ENCODE results near the gene COL4A2.
"Not testable (repeated sequence)": the region's sequence is repeated elsewhere in the genome, so short reads cannot be mapped to it uniquely, and the experiment has no call there.

The COL4A2 gene

GRCh38 chr13:110483386-110483968, 176.4 kb downstream of the COL4A2 start:
- no peak for DNase-seq

DNA sequence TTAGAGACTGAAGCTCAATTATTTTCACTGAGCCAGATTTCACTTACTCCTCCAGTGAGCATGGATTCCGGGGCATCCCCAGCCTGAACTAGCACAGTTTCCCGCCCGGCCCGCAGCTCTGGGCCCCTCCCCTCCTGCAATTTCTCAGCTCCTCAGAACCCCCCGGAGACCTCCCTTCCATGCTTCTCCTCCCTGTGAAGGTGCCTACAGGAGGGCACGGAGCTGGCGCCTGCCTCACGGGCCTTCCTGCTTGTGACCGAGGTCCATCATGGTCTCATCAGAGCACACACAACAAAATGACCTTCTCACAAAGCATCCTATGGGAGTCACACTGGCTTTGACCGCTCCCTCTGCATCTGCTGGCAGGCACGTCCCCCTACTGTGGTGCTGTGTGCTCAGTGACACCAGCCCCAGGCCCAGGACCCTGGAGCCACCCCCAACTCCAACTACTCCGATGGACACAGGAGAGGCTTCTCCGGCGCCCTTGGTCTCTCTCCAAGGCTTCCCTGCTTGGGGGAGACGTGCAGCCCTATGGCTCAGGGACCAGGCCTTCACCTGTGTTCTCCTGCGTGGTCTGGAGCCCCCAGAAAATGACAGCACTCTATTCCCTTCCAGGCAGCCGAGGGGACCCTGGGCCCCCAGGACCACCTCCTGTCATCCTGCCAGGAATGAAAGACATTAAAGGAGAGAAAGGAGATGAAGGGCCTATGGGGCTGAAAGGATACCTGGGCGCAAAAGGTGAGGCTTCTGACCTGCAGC, 177.4 kb downstream of the COL4A2 start:
- DNase-seq, result no peak

DNA sequence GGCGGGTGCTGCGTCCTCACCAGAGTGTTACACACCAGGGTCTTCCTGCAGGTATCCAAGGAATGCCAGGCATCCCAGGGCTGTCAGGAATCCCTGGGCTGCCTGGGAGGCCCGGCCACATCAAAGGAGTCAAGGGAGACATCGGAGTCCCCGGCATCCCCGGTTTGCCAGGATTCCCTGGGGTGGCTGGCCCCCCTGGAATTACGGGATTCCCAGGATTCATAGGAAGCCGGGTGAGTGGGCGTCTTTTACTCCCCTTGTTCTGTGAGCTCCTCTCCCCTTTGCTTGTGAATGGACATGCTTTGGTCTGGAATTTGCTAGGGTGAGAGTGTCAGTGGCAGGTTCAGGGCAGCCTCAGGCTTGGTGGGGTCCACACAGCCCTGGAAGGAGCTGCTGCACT, 178.5 kb downstream of the COL4A2 start:
- DNase-seq, result no peak

DNA sequence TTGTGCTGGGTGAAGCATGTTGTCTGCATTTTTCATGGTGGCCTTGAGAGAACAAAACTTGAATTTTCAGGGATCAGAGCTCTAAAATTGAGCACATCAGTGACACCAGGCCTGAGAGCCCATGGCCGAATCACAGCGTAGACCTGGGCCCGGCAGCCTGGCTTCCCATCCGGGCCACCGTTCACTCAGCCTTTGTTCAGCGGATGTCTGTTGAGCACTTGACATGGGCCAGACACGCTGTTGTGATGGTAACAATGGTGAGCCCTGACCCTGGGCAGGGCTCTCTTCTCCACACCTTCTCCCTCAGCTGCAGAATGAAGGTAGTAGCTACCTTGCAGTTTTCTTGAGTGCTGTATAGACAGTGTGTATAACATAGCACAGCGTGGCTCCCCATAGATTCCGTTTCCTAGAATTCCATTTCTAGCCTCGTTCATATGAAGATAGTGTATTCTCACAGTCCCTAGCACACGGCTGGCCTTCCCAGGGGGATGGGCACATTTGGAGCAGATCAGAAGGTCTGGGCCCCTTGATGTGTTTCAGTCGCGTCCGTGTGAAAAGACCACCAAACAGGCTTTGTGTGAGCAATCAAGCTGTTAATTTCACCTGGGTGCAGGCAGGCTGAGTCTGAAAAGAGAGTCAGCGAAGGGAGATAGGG, 179.1 kb downstream of the COL4A2 start:
- DNase-seq, result no peak

GRCh38 chr13:110486880-110487279, 179.8 kb downstream of the COL4A2 start:
- not testable (repeated sequence) for DNase-seq

GRCh38 chr13:110490009-110490770, 183.1 kb downstream of the COL4A2 start:
- DNase-seq, result no peak

DNA sequence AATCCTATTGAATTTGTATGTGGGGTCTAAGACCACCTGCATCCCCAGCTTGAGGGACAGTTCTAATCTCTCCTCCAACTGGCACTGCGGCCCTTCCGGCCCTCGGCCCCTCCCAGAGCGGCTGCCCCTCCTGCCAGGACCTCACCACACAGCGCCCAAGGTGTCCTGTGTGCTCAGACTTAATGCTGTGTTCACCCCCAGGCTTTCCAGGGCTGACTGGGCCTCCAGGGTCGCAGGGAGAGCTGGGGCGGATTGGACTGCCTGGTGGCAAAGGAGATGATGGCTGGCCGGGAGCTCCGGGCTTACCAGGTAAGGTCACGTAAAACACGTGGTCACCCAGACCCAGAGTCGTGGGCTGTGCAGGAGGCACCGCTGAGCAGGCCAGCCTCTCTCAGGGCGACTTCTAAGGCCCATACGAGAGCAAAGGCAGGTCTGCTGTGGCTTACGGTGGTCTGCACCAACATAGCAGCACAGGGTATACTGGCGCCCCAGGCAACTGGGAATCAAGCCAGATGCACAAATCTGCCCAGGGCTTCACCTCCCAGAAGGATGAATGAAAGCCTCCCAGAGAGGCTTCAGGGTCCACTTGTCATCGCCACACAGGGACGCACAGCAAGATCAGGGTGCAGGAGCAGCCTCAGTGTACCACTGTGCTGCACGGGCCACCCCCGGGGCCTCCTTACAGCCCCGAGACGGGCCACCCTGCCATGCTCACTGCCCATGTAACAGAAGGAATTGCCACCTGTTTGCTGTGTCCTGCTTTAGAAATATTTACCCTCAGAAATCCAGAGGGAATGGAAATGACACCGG, 185.0 kb downstream of the COL4A2 start:
- no peak for DNase-seq

- DNase-seq, result no peak
Observed at GRCh38 chr13:110492679-110493593, 185.9 kb downstream of the COL4A2 start.

- DNase-seq, result no peak
Observed at GRCh38 chr13:110493613-110494012, 186.5 kb downstream of the COL4A2 start.

- DNase-seq, result no peak
Observed at GRCh38 chr13:110495376-110495775, 188.3 kb downstream of the COL4A2 start.

DNA sequence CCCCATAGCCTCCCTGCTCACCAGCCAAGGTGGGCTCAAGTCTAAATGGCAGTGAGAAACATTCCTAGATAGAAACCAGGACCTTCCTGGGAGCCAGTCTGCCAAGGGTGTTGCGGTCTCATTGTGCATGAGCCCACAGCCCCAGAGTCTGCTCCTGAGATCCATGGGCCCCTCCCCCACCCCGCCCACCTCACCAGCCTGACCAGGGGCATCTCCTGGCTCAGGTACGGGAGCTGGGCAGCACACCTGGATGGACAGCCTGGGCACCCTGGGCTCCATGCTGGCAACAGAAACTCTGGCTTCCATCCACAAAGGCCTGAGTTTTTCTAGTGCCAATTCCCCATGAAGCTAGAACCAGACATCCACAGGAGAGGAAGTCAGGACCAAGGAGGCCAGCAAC, 188.8 kb downstream of the COL4A2 start:
- no peak for DNase-seq

- no peak for DNase-seq
Observed at GRCh38 chr13:110496281-110496680, 189.2 kb downstream of the COL4A2 start.

DNA sequence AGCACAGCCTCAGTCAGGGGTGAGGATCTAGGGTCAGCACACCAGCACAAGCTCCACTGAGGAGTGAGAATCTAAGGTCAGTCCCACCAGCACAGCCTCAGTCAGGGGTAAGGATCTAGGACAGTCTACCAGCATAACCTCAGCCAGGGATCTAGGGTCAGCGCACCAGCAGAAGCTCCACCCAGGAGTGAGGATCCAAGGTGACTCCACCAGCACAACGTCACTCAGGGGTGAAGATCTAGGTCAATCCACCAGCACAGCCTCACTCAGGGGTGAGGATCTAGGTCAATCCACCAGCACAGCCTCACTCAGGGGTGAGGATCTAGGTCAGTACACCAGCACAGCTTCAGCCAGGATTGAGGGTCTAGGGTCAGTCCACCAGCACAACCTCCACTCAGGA, 189.9 kb downstream of the COL4A2 start:
- DNase-seq, result no peak

GRCh38 chr13:110497896-110498295, 190.8 kb downstream of the COL4A2 start:
- not testable (repeated sequence) for DNase-seq

GRCh38 chr13:110498327-110498726, 191.2 kb downstream of the COL4A2 start:
- DNase-seq, result no peak

GRCh38 chr13:110498765-110499164, 191.7 kb downstream of the COL4A2 start:
- DNase-seq, result no peak

DNA sequence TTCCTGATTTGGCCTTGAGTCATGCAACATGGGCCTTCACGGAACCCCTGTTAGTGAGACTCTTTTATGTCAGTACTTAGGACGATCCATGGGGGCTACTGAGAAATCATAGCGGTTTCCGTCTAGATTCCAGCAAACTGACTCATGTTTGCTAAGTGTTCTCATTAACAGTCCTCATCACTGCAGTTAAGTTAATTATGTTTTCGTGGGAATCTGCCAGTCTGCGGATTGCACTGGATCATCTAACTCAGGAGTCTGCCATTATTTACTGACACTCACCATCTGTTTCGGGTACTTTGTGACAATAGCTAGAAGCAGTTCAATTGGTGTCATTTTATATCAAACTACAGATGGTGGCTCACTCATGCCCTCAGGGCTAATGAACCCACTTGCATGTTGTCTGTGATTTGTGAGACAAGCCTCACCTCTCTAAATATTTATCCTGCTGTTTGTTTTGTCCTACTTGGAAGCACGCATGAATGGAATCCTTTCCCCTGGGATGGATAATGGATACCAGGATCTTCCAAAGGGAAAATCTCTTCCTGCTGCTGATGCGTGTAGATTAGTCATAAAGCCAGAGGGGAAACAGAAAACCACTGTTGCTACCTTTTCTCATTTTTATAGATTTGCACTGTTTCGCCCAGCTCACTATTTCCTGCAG, 192.7 kb downstream of the COL4A2 start:
- no peak for DNase-seq

- no peak for DNase-seq
Observed at GRCh38 chr13:110500341-110500740, 193.3 kb downstream of the COL4A2 start.

DNA sequence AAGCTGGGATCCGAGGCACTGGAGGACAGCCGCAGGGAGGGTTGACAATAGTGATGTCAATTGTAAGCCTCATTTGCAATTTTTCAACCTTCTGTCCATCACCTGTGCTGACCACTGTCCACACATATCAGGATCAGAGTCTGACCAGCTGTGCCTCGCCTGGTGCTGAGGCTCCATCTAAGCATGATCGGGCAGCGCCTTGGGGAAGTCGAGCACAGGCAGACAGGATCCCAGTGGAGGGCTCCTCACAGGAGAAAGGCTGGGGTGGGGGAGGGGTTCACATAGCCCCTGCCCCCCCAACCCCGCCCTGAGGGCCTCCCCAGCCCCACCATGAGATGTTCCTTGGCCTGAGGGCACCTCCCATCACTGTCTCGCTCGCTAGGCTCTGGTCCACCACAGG, 194.1 kb downstream of the COL4A2 start:
- DNase-seq, result no peak

DNA sequence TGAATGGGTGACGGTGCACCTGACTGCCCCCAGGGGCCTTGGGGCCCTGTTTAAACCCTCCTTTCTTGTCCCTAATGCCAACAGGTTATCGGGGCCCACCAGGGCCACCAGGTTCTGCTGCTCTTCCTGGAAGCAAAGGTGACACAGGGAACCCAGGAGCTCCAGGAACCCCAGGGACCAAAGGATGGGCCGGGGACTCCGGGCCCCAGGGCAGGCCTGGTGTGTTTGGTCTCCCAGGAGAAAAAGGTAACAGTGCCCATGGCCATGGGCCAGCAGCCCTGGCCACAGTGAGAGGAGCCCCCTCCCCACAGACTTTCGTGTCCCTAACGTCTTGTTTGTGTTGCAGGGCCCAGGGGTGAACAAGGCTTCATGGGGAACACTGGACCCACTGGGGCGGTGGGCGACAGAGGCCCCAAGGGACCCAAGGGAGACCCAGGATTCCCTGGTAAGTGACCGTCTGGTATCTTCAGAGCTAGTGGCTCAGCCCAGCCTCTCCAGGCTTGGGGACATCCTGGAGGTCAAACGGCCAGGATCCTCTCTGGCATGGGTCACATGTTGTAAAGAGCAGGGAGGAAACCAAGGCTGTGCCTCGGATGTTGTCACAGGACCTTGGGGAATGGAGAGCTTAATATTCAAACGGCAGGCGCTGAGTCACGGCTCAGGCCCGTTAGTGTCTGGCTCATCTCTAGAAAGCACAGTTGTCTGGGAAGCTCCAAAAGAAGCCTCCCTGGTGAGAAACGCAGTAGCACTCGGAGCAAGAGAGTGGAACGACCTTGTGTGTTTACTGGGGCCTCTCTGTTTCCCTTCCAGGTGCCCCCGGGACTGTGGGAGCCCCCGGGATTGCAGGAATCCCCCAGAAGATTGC, 196.2 kb downstream of the COL4A2 start:
- no peak for DNase-seq
